GM12878 (cell line): ENCODE data around the gene ARR3. TPM values are rescaled to one million over a fixed set of nuclear protein-coding genes. Genes with fewer than 3 reads are reported as not detected.

Source experiments
- ATAC-seq: fragments of 200-7000 bp; cut with Tn5 transposase; 3 replicates; pipeline ENCODE4 v1.9.1; 2020; ENCODE audit warnings: mild to moderate bottlenecking, moderate library complexity
- BruUV-seq: library from RNA; stranded (reverse); fragments of 400-500 nt; replicated peaks from 2 replicates; lab custom pipeline; 2021; lab: Mats Ljungman, UMichigan
- CTCF ChIA-PET: fragments of 300-600 bp; sonication (Branson Sonifier 250); formaldehyde crosslinking; extraction: SDS; loops from one replicate; lab custom pipeline; 2021; ENCODE audit warnings: inconsistent platforms; lab: Yijun Ruan, JAX
- POLR2A ChIA-PET: fragments of 350-600 bp; formaldehyde crosslinking; extraction: SDS; loops from one replicate; lab custom pipeline; 2021; ENCODE audit warnings: inconsistent platforms; lab: Charles Lee
- RAD21 ChIA-PET: fragments of 300-600 bp; sonication (Branson Sonifier 250); formaldehyde crosslinking; loops from one replicate; lab custom pipeline; 2023; ENCODE audit warnings: antibody characterized with exemption; ENCODE audit not compliant: unreplicated experiment; lab: Charles Lee
- SMC1A ChIA-PET: fragments of 300-600 bp; sonication (Branson Sonifier 250); formaldehyde crosslinking; loops from one replicate; lab custom pipeline; 2023; ENCODE audit not compliant: unreplicated experiment, uncharacterized antibody; lab: Charles Lee
- DNase-seq: peaks from one replicate; pipeline ENCODE4 v3.0.0-alpha.2; 2011; ENCODE audit warnings: low read depth, low spot score
- FAIRE-seq: peaks from 3 replicates; lab custom pipeline; 2011; peaks lifted over from hg19 to GRCh38; lab: Jason Lieb, UNC
- H2AFZ ChIP-seq: 2 replicates; pipeline ENCODE4 v1.6.0; 2011; ENCODE audit warnings: low read depth, low read length, control low read depth; ENCODE audit not compliant: control insufficient read depth
- H3K27ac ChIP-seq: 2 replicates; pipeline ENCODE4 v1.5.1; 2011; ENCODE audit warnings: control low read depth; ENCODE audit not compliant: control insufficient read depth, insufficient read depth
- H3K27me3 ChIP-seq, 2 experiments: replicated peaks in 1 of 2; 2 replicates each; pipeline versions ENCODE4 v1.6.0 to v1.6.1; 2011; ENCODE audit warnings: low read length in 1 of 2; ENCODE audit not compliant: control insufficient read depth in 2 of 2, insufficient read depth in 2 of 2
- H3K36me3 ChIP-seq, 2 experiments: 2 replicates each; pipeline ENCODE4 v1.5.1; 2011; ENCODE audit warnings: low read length in 1 of 2; ENCODE audit not compliant: control insufficient read depth in 2 of 2, insufficient read depth in 2 of 2
- H3K4me1 ChIP-seq: 2 replicates; pipeline ENCODE4 v1.6.1; 2011; ENCODE audit warnings: mild to moderate bottlenecking, low read length, moderate library complexity, mixed read lengths; ENCODE audit not compliant: control insufficient read depth, insufficient read depth
- H3K4me2 ChIP-seq: 2 replicates; pipeline ENCODE4 v1.6.0; 2011; ENCODE audit warnings: control low read depth; ENCODE audit not compliant: control insufficient read depth, insufficient read depth
- H3K4me3 ChIP-seq: fragments of 200-600 bp; sonication (generic); 2 replicates; pipeline ENCODE4 v1.5.1; 2016
- H3K79me2 ChIP-seq: 2 replicates; pipeline ENCODE4 v1.6.0; 2011; ENCODE audit warnings: low read length; ENCODE audit not compliant: control insufficient read depth, insufficient read depth
- H3K9ac ChIP-seq: 2 replicates; pipeline ENCODE4 v1.8.0; 2011; ENCODE audit warnings: low read length, control low read depth, mixed read lengths; ENCODE audit not compliant: control insufficient read depth, insufficient read depth
- H3K9me3 ChIP-seq: replicated peaks from 3 replicates; pipeline ENCODE4 v1.5.1; 2011; ENCODE audit warnings: mild to moderate bottlenecking, low read length; ENCODE audit not compliant: control insufficient read depth, insufficient read depth
- H4K20me1 ChIP-seq: 2 replicates; pipeline ENCODE4 v1.6.0; 2011; ENCODE audit not compliant: control insufficient read depth, insufficient read depth
- CREM ChIP-seq: IDR thresholded peaks from 2 replicates; pipeline ENCODE4 v1.6.1; 2014; ENCODE audit warnings: antibody characterized with exemption, low read depth
- E4F1 ChIP-seq: fragments of 450-650 bp; IDR thresholded peaks from 2 replicates; pipeline ENCODE4 v1.6.1; 2018; ENCODE audit warnings: borderline replicate concordance, mild to moderate bottlenecking; ENCODE audit not compliant: partially characterized antibody
- NR2C1 ChIP-seq: fragments of 450-650 bp; IDR thresholded peaks from 2 replicates; pipeline ENCODE4 v1.6.1; 2017; ENCODE audit warnings: antibody characterized with exemption, mild to moderate bottlenecking, moderate library complexity
- POLR2AphosphoS2 ChIP-seq: IDR thresholded peaks from 2 replicates; pipeline ENCODE4 v1.6.1; 2011; ENCODE audit warnings: low read depth, mild to moderate bottlenecking, low read length, improper control_type of control experiment, moderate library complexity
- RUNX3 ChIP-seq: IDR thresholded peaks from 2 replicates; pipeline ENCODE4 v1.6.1; 2012; ENCODE audit warnings: low read length, inconsistent platforms
- WRNIP1 ChIP-seq: IDR thresholded peaks from 2 replicates; pipeline ENCODE4 v1.6.1; 2011; ENCODE audit warnings: low read depth, low read length, improper control_type of control experiment, borderline replicate concordance
- WGBS: methylation state at CpG from one replicate; pipeline ENCODE4 v1.1.6; 2016; ENCODE audit warnings: low lambda C conversion rate; ENCODE audit not compliant: insufficient replicate concordance, insufficient coverage; ENCODE audit errors: missing lambda C conversion rate; 5-methylcytosine and 5-hydroxymethylcytosine counted together
- in situ Hi-C: fragments of 300-500 bp; cut with MboI; formaldehyde crosslinking; loops from 9 replicates; pipeline ENCODE4 v1.14.3; 2018; ENCODE audit warnings: mixed read lengths
- intact Hi-C: fragments of 100-400 bp; cut with micrococcal nuclease; formaldehyde crosslinking; loops from one replicate; pipeline ENCODE4 v1.14.2; 2022; ENCODE audit not compliant: unreplicated experiment
- polyA plus RNA-seq, 11 experiments: library from polyadenylated mRNA; depleted of rRNA in 4 of 11; unstranded in 6 of 11; stranded (reverse) in 5 of 11; fragments of >200 nt; fragmentation: Nextera tagmentation in 4 of 11; fragmentation: Illumina TruSeq in 1 of 11; extraction: Ambion mirVana in 4 of 11; extraction: Trizol in 1 of 11; gene quantifications; 1 replicate in 1 of 11; 2 replicates in 10 of 11; pipeline versions ENCODE4 v1.2.1 to v1.2.3, GENCODE V29; 2011 to 2016; ENCODE audit warnings: inconsistent platforms in 2 of 11, missing spikeins in 2 of 11, low read depth in 1 of 11
- total RNA-seq, 4 experiments: library from RNA; depleted of rRNA in 3 of 4; stranded (reverse); fragments of >200 nt in 3 of 4; fragmentation: Illumina TruSeq in 1 of 4; extraction: Trizol in 1 of 4; gene quantifications; 2 replicates each; pipeline versions ENCODE4 v1.2.1 to v1.2.3, GENCODE V29; 2013 to 2021

The ARR3 gene
- total and polyA plus RNA-seq, 10 of the 15 experiments (the other 5 are each of a cell fraction or from before 2014, with no cell fraction given), result not detected

GRCh38 chrX:70289793-70290770 lies 21.9 kb downstream of the ARR3 start, which contains the start of the genes KIF4A and PDZD11 (continued):
- TF ChIP-seq E4F1 (no peak), POLR2AphosphoS2 (0 out of 2 replicates have a peak, but pooled peaks have one; percentile 52), RUNX3 (peak; percentile 40; the same call in 1 of the 2 replicates), CREM (0 out of 2 replicates have a peak, but pooled peaks have one; percentile 24), NR2C1 (peak; percentile 85)

- H3K4me2 ChIP-seq, result no peak overlapping the region; the same call in 1 of the 2 replicates
- no peaks in the 10 kb centered on the region for H4K20me1 ChIP-seq
- no peaks in the 10 kb centered on the region for H3K9me3 ChIP-seq
- ChIA-PET SMC1A (interaction anchor here (1.2 to 1.5 kb wide), 3 partner anchors 40 to 159 kb away, joined by 3 to 4 read pairs (median 3); partner anchors contain the start of gene IGBP1), CTCF (interaction anchor here (1.5 to 2.1 kb wide), 2 partner anchors 160 to 195 kb away, joined by 3 to 9 read pairs; partner anchors contain the start of gene IGBP1), POLR2A (interaction anchor here (0.8 kb wide), 1 partner anchor 119 kb away, joined by 3 read pairs; no protein-coding TSS in a partner anchor), RAD21 (no interaction called here)
- H2AFZ ChIP-seq, result no peak overlapping the region
- H3K4me3 ChIP-seq, result 0 out of 2 replicates have a peak overlapping the region, but pooled peaks have one; percentile 20
- no peaks in the 10 kb centered on the region for H3K27me3 ChIP-seq
- 0% methylated on average over 1 of the region's 1 CpG for WGBS
- no peak for DNase-seq
- no TSS peak for BruUV-seq
- H3K9ac ChIP-seq, result no peak overlapping the region
- H3K79me2 ChIP-seq, result peaks cover 9% of the 10 kb centered on the region
- no peak for TF ChIP-seq WRNIP1
- no peak for ATAC-seq
- no peaks in the 10 kb centered on the region for H3K4me1 ChIP-seq
- intact Hi-C loops (no loop called here), in situ Hi-C loops (no loop called here)
- no peak for FAIRE-seq
- no peak overlapping the region for H3K27ac ChIP-seq
- no peaks in the 10 kb centered on the region for H3K36me3 ChIP-seq
These were observed 24.7 kb downstream of the ARR3 start for GRCh38 chrX:70292788-70293187.
